ENCODE data around the gene SORBS2.
A peak's percentile ranks its signal among the peaks of the same experiment; 100 is the strongest.

SORBS2 gene

GRCh38 chr4:185587030-185587426 is 225.0 kb downstream of the SORBS2 start:
- DNase-seq, result no peak
- in situ Hi-C loops (cut with MboI; ENCODE audit: low pct_unique_long_range_greater_than_20kb, low sequenced_read_pairs), result no loop called here

GRCh38 chr4:185585211-185585610 is 226.8 kb downstream of the SORBS2 start:
- in situ Hi-C loops (cut with MboI; ENCODE audit: low pct_unique_long_range_greater_than_20kb, low sequenced_read_pairs), result no loop called here
- no peak for DNase-seq

- in situ Hi-C loops (cut with MboI; ENCODE audit: low pct_unique_long_range_greater_than_20kb, low sequenced_read_pairs), result no loop called here
- no peak for DNase-seq
These were observed 228.2 kb downstream of the SORBS2 start for GRCh38 chr4:185583813-185584212.

GRCh38 chr4:185582651-185583400 is 229.2 kb downstream of the SORBS2 start:
- in situ Hi-C loops (cut with MboI; ENCODE audit: low pct_unique_long_range_greater_than_20kb, low sequenced_read_pairs), result no loop called here
- DNase-seq, result no peak

- in situ Hi-C loops (cut with MboI; ENCODE audit: low pct_unique_long_range_greater_than_20kb, low sequenced_read_pairs), result no loop called here
- no peak for DNase-seq
These were observed 231.3 kb downstream of the SORBS2 start for GRCh38 chr4:185580699-185581098.

- DNase-seq, result no peak
- in situ Hi-C loops (cut with MboI; ENCODE audit: low pct_unique_long_range_greater_than_20kb, low sequenced_read_pairs), result no loop called here
These were observed 233.7 kb downstream of the SORBS2 start for GRCh38 chr4:185578284-185578683.

- in situ Hi-C loops (cut with MboI; ENCODE audit: low pct_unique_long_range_greater_than_20kb, low sequenced_read_pairs), result no loop called here
- no peak for DNase-seq
These were observed 234.7 kb downstream of the SORBS2 start for GRCh38 chr4:185576962-185577950.

- DNase-seq, result no peak
- in situ Hi-C loops (cut with MboI; ENCODE audit: low pct_unique_long_range_greater_than_20kb, low sequenced_read_pairs), result no loop called here
These were observed 235.6 kb downstream of the SORBS2 start for GRCh38 chr4:185576314-185576961.

- in situ Hi-C loops (cut with MboI; ENCODE audit: low pct_unique_long_range_greater_than_20kb, low sequenced_read_pairs), result no loop called here
- no peak for DNase-seq
These were observed 238.3 kb downstream of the SORBS2 start for GRCh38 chr4:185573651-185574199.

GRCh38 chr4:185570727-185571126 is 241.3 kb downstream of the SORBS2 start:
- no peak for DNase-seq
- in situ Hi-C loops (cut with MboI; ENCODE audit: low pct_unique_long_range_greater_than_20kb, low sequenced_read_pairs), result no loop called here

- in situ Hi-C loops (cut with MboI; ENCODE audit: low pct_unique_long_range_greater_than_20kb, low sequenced_read_pairs), result no loop called here
- no peak for DNase-seq
These were observed 244.3 kb downstream of the SORBS2 start for GRCh38 chr4:185567381-185568376.

GRCh38 chr4:185566972-185567371 is 245.0 kb downstream of the SORBS2 start:
- DNase-seq, result no peak
- in situ Hi-C loops (cut with MboI; ENCODE audit: low pct_unique_long_range_greater_than_20kb, low sequenced_read_pairs), result no loop called here

GRCh38 chr4:185566425-185566824 is 245.6 kb downstream of the SORBS2 start:
- in situ Hi-C loops (cut with MboI; ENCODE audit: low pct_unique_long_range_greater_than_20kb, low sequenced_read_pairs), result no loop called here
- no peak for DNase-seq

GRCh38 chr4:185565696-185566095 is 246.3 kb downstream of the SORBS2 start:
- in situ Hi-C loops (cut with MboI; ENCODE audit: low pct_unique_long_range_greater_than_20kb, low sequenced_read_pairs), result no loop called here
- DNase-seq, result no peak

- in situ Hi-C loops (cut with MboI; ENCODE audit: low pct_unique_long_range_greater_than_20kb, low sequenced_read_pairs), result no loop called here
- DNase-seq, result no peak
These were observed 247.6 kb downstream of the SORBS2 start for GRCh38 chr4:185564349-185564748.

GRCh38 chr4:185562531-185562930 is 249.5 kb downstream of the SORBS2 start:
- in situ Hi-C loops (cut with MboI; ENCODE audit: low pct_unique_long_range_greater_than_20kb, low sequenced_read_pairs), result no loop called here
- DNase-seq, result no peak

GRCh38 chr4:185560316-185560715 is 251.7 kb downstream of the SORBS2 start:
- in situ Hi-C loops (cut with MboI; ENCODE audit: low pct_unique_long_range_greater_than_20kb, low sequenced_read_pairs), result no loop called here
- no peak for DNase-seq

- in situ Hi-C loops (cut with MboI; ENCODE audit: low pct_unique_long_range_greater_than_20kb, low sequenced_read_pairs), result no loop called here
- peak; percentile 3 for DNase-seq
These were observed 252.1 kb downstream of the SORBS2 start for GRCh38 chr4:185559915-185560281.

Measured in KBM-7 (cell line).